OCI-LY7 (cell line): Measurements from ENCODE around the gene ABHD16B.

Experiments
- CTCF ChIP-seq: fragments of 200-600 bp; sonication (generic); conservative IDR thresholded peaks from 2 replicates; pipeline ENCODE4 v1.5.1; 2014; ENCODE audit warnings: mild to moderate bottlenecking, antibody characterized with exemption, low read length, moderate library complexity, mixed read lengths
- EZH2phosphoT487 ChIP-seq: fragments of 200-600 bp; sonication (generic); IDR thresholded peaks from 2 replicates; pipeline ENCODE4 v1.6.1; 2018; ENCODE audit warnings: low read depth, borderline replicate concordance, mild to moderate bottlenecking, mixed run types, antibody characterized with exemption, low read length, moderate library complexity, mixed read lengths

GRCh38 chr20:63868264-63868663 is 7.0 kb downstream of the ABHD16B start:
- no peak for TF ChIP-seq CTCF
- TF ChIP-seq EZH2phosphoT487, result no peak
